Left renal pelvis (tissue), 4 donors: ENCODE data around the gene SPN. TPM values are rescaled to one million over a fixed set of nuclear protein-coding genes. Genes with fewer than 3 reads are reported as not detected.
"Not testable (repeated sequence)": the region's sequence is repeated elsewhere in the genome, so short reads cannot be mapped to it uniquely, and the experiment has no call there.

Experiments
- DNase-seq, 4 donors: peaks; one replicate each; pipeline ENCODE4 v3.0.0-alpha.2; 2013; ENCODE audit warnings: low read depth in 4 of 4, low spot score in 3 of 4
- polyA plus RNA-seq, 4 donors: library from polyadenylated mRNA; unstranded; fragments of 120-200 nt; gene quantifications; one replicate each; pipeline ENCODE4 v1.2.1, GENCODE V29; 2013; ENCODE audit not compliant: insufficient read length in 4 of 4

SPN gene
- polyA plus RNA-seq, 4 donors = 2.0 to 3.4 (median 2.4) TPM

DNA sequence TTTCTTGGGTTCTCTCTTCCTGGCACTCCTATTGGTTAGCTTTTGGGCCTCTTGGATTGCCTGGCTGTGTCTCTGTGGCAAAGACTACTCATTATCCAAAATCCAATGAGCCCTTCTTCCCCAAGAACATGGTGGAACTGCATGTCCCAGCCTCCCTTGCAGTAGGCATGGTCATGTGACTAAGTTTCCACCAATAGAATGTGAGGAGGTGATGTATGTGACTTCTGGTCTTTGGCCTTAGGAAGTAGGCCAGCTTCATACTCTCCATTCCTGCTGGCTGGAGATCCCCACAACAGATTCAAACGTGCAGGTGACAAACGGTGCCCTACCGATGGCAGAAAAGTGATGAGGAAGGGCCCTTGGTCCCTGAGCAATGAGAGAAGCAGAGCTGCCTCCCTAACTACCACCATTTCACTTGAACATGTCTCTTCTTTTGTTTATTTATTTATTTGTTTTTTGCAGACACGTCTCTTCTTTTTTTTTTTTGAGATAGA lies 17.3 kb upstream of the SPN start:
- no peak for DNase-seq

DNA sequence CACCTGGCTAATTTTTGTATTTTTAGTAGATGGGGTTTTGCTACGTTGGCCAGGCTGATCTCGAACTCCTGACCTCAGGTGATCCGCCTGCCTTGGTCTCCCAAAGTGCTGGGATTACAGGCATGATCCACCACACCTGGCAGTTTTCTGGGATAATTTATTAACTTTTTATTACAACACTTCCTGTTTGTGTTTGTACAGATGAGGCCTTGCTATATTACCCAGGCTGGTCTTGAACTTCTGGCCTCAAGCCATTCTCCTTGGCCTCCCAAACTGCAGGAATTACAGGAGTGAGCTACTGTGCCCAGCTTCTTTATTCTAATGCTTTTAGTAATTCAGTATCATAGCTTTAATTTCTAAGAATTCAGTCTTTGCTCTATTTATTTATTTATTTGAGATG lies 16.1 kb upstream of the SPN start:
- DNase-seq = no peak

DNA sequence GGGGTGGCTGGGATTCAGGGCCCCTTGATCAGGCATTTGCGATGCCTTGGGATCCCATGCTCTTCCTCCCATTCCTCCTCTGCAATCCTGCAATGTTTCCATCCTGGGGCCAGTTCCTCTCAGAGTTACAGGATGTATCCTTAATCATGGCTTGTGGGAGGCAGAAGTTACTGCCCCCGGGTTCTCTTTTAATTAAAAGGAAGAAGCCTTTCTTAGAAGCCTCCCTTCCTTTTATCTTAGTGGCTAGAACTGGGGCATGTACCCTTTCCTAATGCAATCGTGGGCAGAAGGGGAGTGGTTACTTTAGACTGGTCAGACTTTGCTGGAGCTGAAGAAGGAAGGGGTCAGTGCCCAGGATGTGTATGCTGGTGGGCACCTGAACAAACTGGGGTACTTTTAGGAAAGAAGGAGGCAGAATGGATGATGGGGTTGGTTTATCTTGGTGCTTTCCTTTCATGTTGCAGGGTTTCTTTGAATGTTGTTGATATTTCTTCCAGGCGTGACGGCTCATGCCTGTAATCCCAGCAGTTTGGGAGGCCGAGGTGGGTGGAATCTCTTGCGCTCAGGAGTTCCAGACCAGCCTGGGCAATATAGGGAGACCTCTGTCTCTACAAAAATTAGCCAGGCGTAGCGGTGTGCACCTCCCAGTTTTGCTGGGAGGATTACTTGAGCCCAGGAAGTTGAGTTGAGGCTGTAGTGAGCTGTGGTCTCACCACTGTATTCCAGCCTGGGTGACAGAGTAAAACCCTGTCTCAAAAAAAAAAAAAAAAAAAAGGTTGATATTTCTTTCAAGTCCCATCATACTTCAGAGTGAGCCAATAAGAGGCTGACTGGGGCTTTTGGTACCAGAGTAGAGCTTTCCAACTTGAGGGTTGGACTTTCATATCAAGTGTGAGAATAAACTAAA lies 13.2 kb upstream of the SPN start:
- DNase-seq = no peak

DNA sequence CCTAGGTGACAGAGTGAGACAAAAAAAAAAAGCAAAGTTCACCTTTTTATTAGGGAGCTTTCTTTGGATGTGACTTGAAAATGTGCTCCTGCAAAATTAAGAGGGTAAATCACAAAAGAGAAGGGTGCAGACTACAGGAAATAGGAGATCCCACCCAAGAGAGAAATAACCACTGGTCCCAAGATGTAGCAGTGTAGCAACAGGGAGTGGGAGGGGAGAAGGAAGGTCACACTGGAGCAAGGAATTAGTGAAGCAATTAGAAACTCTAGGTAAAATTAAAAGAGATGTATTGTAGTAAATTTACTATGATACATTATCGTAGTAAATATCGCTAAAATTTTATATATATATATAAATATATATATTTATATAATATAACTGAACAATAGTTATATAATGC lies 12.3 kb upstream of the SPN start:
- no peak for DNase-seq

DNA sequence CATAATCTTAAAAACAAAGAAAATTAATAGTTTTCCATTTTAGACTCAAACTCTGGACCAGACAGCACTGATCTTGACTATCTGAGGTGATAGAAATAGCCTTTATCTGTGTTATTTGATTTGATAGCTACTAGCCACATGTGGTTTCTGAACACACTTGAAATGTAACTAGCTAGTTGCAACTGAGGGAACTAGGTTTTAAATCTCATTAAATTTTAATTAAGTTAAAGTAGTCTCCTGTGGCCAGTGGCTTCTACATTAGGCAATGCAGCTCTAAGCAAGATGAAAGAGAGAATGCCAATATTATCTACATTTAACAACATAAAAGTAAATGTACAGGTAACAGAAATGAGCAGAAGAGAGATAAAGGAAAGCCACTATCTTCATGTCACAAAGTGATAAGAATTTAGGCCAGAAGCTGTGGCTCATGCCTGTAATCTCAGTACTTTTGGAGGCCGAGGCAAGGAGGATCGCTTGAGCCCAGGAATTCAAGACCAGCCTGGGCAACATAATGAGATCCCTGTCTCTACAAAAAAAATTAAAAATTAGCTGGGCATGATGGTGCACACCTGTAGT lies 11.2 kb upstream of the SPN start:
- no peak for DNase-seq

DNA sequence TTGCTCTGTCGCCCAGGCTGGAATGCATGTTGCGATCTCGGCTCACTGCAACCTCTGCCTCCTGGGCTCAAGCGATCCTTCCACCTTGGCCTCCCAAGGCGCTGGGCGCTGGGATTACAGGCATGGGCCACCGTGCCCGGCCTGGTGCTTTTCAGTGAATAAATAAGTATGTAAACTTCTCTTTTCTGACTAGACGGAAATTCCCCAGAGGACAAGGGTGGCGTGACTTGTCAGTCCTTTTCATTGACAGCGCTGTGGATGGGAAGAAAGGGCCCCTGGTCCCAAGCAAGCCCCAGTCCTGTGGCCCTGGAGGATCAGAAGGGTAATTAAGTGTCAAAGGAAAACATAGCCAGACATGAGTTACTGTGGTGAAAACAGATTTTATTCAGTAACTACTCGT lies 9.6 kb upstream of the SPN start:
- no peak for DNase-seq

DNA sequence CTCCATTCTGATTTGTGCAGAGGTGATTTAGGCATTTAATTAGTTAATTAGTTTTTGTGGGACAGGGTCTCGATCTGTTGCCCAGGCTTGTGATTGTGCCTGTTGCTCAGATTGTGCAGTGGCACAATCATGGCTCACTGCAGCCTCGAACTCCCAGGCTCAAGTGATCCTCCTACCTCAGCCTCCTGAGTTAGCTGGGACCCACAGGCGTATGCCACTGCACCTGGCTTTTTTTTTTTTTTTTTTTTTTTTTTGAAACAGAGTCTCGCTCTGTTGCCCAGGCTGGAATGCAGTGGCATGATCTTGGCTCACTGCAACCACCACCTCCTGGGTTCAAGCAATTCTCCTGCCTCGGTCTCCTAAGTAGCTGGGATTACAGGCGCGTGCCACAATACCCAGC lies 9.2 kb upstream of the SPN start:
- not testable (repeated sequence) for DNase-seq

DNA sequence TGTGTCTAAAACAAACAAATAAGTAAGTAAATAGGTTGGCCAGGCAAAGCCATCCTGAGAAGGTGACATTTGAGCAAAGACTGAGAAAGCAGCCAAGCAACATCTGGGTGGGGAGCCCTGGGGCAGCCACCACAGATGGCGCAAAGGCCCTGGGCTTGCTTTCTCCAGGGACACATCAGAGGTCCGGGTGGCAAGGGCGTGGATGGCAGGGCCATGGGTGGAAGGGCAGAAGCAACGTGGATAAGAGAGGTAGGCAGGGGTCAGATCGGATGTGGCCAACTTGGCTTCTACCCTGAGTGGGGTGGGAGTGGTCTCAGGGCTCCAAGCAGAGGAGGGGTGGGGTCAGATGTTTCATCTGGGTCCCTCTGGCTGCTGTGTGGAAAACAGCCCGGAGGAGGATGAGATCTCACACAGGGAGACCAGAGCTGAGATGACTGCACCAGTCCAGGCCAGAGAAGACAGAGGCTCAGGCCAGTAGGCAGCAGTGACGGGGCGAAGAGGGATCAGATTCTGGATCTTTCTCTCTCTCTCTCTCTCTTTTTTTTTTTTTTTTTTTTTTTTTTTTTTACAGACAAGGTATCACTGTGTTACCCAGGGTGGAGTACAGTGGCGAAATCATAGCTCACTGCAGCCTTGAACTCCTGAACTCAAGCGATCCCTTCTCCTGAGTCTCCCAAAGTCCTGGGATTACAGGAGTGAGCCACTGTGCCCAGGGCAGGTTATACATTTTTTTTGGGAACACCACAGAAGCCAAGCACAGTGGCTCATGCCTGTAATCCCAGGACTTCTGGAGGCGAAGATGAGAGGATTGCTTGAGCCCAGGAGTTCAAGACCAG lies 6.1 kb upstream of the SPN start:
- DNase-seq = no peak

DNA sequence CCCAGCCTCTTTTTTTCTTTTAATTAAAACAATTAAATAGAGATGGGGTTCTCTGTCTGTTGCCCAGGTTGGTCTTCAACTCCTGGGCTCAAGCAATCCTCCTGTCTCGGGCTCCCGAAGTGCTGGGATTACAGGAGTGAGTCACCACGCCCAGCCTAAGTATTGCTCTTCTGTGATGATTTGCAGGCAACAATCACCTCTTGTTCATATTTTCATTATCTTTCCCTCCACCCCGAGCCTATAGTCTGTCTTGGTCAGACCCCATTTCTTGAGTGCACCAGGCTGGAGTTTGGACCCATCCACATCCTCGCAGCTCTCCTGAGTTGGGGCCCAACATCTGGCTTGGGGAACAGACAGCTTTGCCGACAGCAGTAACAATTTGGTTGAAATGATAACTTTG lies 4.3 kb upstream of the SPN start:
- no peak for DNase-seq

DNA sequence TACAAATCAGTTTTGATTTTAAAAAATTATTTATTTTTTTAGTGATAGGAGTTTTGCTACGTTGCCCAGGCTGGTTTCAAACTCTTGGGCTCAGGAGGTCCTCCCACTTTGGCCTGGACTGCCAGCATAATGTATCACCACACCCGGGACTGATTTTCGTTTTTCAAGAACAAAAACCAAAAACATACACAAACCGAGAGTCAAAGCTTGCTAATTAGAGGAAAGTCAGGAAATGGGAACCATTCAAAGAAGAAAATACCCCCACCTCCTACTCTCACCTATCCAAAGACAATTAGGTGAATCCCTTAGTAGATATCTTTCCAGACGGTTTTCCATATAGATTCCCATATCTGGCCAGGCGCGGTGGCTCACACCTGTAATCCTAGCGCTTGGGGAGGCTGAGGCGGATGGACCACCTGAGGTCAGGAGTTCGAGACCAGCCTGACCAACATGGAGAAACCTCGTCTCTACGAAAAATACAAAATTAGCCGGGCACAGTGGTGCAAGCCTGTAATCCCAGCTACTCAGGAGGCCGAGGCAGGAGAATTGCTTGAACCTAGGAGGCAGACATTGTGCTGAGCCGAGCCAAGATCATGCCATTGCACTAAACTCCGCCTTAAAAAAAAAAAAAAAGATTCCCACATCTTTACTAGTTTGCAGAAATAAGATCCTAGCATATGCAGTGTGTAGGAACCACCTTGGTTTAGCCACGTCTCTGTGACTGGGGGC lies 883 bp upstream of the SPN start:
- DNase-seq = no peak

DNA sequence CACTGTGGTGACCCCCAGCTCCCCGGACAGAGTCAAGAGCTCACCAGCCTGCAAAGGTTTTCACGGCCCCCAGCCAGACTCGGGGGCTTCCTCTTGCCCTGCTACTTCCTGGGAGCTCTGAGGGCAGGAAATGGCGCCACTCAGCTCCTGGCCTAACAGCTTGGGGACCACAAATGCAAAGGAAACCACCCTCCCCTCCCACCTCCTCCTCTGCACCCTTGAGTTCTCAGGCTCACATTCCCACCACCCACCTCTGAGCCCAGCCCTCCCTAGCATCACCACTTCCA lies 375 bp upstream of the SPN start:
- DNase-seq = no peak

DNA sequence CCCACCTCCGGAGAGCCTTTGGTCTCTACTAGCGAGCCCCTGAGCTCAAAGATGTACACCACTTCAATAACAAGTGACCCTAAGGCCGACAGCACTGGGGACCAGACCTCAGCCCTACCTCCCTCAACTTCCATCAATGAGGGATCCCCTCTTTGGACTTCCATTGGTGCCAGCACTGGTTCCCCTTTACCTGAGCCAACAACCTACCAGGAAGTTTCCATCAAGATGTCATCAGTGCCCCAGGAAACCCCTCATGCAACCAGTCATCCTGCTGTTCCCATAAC lies 702 bp downstream of the SPN start:
- DNase-seq = no peak

DNA sequence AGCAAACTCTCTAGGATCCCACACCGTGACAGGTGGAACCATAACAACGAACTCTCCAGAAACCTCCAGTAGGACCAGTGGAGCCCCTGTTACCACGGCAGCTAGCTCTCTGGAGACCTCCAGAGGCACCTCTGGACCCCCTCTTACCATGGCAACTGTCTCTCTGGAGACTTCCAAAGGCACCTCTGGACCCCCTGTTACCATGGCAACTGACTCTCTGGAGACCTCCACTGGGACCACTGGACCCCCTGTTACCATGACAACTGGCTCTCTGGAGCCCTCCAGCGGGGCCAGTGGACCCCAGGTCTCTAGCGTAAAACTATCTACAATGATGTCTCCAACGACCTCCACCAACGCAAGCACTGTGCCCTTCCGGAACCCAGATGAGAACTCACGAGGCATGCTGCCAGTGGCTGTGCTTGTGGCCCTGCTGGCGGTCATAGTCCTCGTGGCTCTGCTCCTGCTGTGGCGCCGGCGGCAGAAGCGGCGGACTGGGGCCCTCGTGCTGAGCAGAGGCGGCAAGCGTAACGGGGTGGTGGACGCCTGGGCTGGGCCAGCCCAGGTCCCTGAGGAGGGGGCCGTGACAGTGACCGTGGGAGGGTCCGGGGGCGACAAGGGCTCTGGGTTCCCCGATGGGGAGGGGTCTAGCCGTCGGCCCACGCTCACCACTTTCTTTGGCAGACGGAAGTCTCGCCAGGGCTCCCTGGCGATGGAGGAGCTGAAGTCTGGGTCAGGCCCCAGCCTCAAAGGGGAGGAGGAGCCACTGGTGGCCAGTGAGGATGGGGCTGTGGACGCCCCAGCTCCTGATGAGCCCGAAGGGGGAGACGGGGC lies 1.3 kb downstream of the SPN start:
- no peak for DNase-seq

DNA sequence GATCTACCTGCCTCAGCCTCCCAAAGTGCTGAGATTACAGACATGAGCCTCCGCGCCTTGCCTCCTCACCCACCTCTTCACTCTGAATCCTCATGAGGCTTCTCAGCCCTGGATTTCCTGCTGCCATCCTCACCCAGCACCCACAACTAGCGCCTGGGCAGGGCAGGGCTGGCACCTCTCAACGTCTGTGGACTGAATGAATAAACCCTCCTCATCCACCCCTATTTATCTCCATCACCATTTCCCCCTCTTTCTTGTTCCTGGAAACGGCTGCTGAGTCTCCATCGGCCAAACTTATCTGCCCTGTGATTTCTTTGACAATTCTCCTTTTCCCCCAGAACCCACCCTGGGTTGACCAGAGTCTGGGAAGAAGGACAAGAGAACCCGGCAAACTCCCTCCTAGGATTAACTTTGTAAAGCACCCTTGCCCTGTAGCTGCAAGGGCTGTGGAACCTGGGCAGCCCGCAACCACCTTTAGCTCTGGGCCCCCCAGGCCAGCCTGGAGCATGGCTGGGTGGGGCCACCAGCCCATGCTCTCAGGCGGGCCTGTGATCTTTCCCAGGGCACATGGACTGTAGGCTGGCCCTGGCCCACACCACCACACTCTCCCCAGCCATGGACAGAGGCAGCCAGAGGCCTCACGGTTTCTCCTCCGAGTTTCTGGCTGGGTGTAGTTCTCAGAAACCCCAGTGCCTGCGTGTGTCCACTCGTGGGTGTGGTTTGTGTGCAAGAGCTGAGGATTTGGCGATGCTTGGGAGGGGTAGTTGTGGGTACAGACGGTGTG lies 2.4 kb downstream of the SPN start:
- DNase-seq = no peak

DNA sequence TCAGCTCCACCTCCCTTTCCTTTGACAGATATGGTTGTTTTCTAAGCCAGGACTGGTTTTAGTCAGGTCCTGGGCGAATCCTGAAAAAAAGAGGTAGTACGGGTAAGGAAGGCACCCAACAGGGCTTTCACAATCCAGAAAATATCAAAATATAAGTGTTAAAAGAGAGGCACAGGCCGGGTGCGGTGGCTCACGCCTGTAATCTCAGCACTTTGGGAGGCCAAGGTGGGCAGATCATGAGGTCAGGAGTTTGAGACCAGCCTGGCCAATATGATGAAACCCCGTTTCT lies 4.2 kb downstream of the SPN start:
- not testable (repeated sequence) for DNase-seq

DNA sequence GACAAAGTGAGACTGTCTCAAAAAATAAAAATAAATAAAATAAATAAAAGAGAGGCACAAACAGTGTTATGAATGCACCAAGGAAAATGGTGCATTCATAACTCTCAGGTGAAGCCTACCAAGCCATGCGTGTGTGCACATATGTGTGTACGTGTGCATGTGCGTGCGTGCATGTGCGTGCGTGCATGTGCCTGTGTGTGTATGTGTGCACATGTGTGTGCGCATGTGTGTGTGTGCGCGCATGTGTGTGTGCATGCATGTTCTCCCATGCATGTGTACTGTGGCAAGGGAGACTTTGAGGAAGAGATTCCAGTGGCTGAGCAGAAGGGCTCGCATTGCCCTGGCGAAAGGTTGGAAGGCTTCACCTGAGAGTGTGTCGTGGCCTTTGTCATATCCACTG lies 4.7 kb downstream of the SPN start:
- no peak for DNase-seq

DNA sequence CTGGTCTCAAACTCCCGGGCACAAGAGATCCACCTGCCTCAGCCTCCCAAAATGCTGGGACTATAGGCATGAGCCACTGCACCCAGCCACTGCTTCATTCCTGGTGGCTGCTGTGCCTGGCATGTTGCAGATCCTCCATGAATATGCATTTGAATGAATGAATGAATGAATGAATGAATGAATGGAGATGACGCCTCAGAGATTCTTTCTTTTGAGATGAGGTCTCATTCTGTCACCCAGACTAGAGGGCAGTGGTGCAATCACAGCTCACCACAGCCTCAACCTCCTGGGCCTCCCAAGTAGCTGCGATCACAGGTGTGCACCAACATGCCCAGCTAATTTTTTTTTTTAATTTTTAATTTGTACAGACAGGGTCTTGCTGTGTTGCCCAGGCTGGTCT lies 5.2 kb downstream of the SPN start:
- DNase-seq = no peak

DNA sequence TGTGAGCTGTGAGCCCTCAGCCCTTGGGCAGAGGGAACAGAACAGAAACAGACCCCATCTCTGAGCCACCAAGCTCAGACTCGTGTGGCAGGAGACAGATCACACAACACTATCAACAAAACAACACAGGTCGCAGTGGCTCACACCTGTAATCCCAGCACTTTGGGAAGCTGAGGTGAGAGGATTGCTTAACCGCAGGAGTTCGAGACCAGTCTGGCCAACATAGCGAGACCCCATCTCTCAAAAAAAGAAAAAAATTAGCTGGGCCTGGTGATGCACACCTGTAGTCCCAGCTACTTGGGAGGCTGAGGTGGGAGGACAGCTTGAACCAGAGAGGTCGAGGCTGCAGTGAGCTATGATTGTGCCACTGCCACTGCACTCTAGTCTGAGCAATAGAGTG lies 10.5 kb downstream of the SPN start:
- no peak for DNase-seq

DNA sequence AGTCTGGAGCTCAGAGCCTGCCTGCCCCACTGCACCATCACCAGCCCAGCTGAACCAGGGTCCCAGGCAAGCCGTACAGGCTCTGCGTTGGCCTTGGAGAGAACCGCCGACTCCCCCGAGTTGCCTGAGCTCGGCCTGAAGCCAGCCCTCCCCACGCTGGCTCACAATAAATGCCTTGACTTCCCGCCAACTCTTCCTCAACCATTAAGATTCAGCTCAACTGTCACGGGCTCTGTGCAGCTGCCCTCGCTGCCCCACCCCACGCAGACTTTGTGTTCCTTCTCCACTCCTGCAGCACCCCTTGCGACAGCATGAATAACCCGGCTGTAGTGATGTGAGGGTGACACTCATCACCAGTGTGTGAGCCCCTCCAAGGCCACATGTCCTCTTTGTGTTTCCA lies 11.1 kb downstream of the SPN start:
- no peak for DNase-seq
